AG04449 (cell line): ENCODE measurements around the gene CD44.

Experiments used
- CTCF ChIA-PET: fragments of 350-600 bp; formaldehyde crosslinking; extraction: SDS; loops from one replicate; lab custom pipeline; 2021; ENCODE audit warnings: antibody characterized with exemption; lab: Yijun Ruan, JAX
- POLR2A ChIA-PET: fragments of 400-600, 350-600 bp; formaldehyde crosslinking; extraction: SDS; loops from one replicate; lab custom pipeline; 2020; ENCODE audit warnings: antibody characterized with exemption, inconsistent platforms; lab: Yijun Ruan, JAX
- DNase-seq: peaks from one replicate; pipeline ENCODE4 v3.0.0-alpha.2; 2010; ENCODE audit warnings: low read depth, low spot score
- H3K4me3 ChIP-seq: 2 replicates; pipeline ENCODE4 v1.5.1; 2011; ENCODE audit warnings: low read depth, mild to moderate bottlenecking, control low read depth, low read length
- TF ChIP-seq, protein P1 (sequence below): IDR thresholded peaks from one replicate; pipeline ENCODE4 v1.5.1; 2011; ENCODE audit warnings: mild to moderate bottlenecking, moderate library complexity, low read length, control low read depth, inconsistent platforms; ENCODE audit not compliant: insufficient read depth; ENCODE audit errors: missing control alignments

CD44 gene

DNA sequence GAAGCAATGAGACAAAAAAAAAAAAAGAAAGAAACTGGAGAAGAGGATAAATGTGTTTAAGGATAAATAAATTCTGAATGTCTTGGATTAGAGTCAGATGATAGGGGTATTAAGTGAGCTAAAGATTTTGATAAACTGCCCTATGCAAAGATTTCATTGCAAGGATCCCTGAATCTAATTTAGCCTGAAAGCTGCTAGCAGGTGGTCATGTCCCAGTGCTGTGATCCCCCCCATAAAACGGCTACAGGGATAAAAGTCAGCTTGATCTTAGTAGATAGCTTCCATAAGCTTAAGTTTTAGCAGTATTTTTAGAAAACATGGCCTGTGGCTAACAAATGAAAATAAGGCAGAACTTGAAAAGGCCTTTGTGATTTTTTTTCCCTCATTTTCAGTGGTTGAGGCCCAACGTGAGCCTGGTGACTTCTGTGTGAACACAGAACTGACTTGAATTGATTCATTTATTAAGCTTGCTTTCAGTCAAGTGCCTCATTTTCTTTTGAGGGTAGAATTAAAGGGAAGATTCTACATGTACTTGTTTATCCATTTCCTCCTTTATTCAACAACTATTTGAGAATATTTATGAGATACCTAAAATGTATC is 44.5 kb downstream of the CD44 start:
- CTCF ChIA-PET, result interaction anchor here (1.0 to 1.7 kb wide), 6 partner anchors 11 to 257 kb away, joined by 3 to 7 read pairs (median 4); no protein-coding TSS in a partner anchor
- no peak overlapping the region for H3K4me3 ChIP-seq
- POLR2A ChIA-PET, result no interaction called here
- TF ChIP-seq, protein P1, sequence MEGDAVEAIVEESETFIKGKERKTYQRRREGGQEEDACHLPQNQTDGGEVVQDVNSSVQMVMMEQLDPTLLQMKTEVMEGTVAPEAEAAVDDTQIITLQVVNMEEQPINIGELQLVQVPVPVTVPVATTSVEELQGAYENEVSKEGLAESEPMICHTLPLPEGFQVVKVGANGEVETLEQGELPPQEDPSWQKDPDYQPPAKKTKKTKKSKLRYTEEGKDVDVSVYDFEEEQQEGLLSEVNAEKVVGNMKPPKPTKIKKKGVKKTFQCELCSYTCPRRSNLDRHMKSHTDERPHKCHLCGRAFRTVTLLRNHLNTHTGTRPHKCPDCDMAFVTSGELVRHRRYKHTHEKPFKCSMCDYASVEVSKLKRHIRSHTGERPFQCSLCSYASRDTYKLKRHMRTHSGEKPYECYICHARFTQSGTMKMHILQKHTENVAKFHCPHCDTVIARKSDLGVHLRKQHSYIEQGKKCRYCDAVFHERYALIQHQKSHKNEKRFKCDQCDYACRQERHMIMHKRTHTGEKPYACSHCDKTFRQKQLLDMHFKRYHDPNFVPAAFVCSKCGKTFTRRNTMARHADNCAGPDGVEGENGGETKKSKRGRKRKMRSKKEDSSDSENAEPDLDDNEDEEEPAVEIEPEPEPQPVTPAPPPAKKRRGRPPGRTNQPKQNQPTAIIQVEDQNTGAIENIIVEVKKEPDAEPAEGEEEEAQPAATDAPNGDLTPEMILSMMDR, result no peak
- DNase-seq, result no peak

DNA sequence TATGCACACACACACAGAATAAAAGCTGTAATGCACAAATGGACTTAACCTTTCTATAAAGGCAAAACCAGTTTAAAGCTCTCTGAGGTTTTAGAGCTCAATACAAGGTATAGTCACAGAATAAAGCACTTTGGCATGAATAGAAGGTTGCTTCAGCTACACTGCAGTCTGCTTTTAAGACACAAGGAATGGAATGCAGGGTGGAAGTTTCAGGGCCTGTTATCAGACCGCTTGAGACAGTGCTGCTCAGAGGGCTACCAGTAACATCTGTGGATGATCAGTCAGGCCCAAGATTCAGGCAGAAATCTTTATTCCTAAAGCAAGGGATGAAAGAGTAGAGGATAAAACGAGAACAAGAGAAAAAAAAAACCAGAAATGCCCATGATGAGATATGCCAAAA is 46.7 kb downstream of the CD44 start:
- POLR2A ChIA-PET, result no interaction called here
- DNase-seq, result no peak
- TF ChIP-seq, protein P1, result no peak

DNA sequence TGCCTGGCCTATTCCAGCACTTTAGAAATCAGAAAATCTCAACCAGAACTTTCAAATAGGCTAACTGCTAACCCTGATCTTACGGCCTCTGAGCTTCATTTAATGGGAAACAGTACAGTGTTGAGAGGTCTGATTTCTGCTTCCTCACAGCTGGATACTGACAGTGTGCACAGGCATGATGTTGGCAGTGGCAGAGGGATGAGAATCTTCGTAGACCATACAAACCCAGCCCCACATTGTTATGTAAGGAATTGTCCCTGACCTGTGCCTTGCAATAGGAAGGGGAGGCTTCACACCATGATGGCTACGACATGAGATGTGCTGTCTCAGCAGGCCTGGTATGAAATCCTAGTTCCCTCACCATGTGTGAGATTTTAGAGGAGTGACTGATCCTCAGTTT is 49.0 kb downstream of the CD44 start:
- H3K4me3 ChIP-seq, result no peak overlapping the region
- TF ChIP-seq, protein P1, result no peak
- CTCF ChIA-PET, result interaction anchor here (0.9 kb wide), 1 partner anchor 261 kb away, joined by 3 read pairs; no protein-coding TSS in a partner anchor
- DNase-seq, result no peak
- POLR2A ChIA-PET, result no interaction called here

More for the DNA sequence above, 46.7 kb downstream of the CD44 start:
- no peak overlapping the region for H3K4me3 ChIP-seq
- CTCF ChIA-PET, result no interaction called here

DNA sequence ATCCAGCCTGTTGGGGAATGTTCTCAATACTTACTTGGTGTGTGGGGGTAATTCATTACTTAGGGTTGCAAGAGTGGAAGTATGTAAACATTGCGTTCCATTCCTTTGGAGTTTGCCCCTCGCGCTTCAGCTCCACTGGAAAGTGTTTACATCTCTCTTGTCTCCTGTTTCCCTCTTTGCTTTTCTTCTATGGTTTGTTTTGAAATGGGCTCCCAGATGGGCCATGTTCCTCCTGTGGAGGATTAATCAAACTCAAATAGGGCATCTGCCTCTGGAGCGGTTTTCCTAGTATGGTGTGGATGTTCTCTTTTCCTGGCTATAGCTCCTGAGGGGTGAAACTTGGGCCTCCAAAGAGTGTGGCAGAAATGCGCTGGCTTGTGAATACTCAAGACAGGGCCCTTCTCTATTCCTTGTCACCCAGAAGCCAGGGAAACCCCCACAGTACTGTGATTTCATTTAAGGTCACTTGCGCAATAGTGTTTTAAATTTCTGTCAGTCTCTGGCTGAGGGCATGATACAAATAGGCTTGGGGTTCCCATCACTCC is 51.9 kb downstream of the CD44 start:
- H3K4me3 ChIP-seq, result no peak overlapping the region
- DNase-seq, result no peak
- CTCF ChIA-PET, result no interaction called here
- TF ChIP-seq, protein P1, result no peak
- POLR2A ChIA-PET, result no interaction called here

DNA sequence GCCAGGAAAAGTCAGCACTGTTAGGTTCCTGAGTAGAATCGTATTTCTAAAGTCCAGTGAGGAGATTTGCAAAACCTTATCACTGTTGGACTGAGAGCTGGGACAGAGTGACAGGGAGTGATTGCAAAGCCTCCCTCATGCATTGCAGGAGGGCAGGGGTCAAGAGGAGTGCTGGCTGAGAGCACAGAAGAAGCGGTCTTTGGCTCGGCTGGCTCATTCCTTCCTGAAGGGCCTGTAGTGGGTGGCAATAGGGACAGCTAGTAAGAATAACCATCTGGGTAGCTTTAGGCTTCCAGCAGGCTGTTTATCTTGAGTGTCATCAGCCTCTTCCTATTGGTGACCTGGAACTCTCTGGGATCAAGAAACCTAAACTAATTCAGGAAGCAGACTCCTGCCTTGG is 53.4 kb downstream of the CD44 start:
- no peak overlapping the region for H3K4me3 ChIP-seq
- no peak for DNase-seq
- ChIA-PET CTCF (no interaction called here), POLR2A (no interaction called here)
- TF ChIP-seq, protein P1, result no peak

DNA sequence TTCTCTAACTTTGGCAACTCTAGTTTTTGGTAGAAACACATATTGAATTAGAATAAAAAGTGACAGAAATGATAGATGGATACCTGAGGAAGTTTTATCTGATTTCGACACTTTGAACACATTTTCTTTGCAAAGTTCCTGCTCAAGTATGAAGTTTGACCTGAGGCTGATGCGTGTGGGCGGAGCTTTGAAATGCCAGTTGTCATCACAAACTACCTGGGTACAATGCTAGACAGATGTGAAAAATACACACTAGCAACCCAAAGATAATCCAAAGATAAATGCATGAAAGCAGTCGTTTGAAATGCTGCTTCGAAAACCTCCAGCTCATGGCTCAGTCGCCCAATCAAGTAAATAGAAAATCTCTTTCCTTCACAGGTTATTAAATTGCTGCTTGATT is 54.8 kb downstream of the CD44 start:
- POLR2A ChIA-PET, result no interaction called here

More for the DNA sequence above, 54.8 kb downstream of the CD44 start:
- CTCF ChIA-PET, result interaction anchor here (1.2 kb wide), 1 partner anchor 267 kb away, joined by 4 read pairs; no protein-coding TSS in a partner anchor
- DNase-seq, result no peak
- no peak overlapping the region for H3K4me3 ChIP-seq
- TF ChIP-seq, protein P1, result no peak
